H1 (cell line): ENCODE measurements around the gene SLC8A1. TPM values are rescaled to one million over a fixed set of nuclear protein-coding genes. Genes with fewer than 3 reads are reported as not detected.

Experiments
- CTCF ChIA-PET: fragments of 300-600 bp; sonication (Branson Sonifier 250); formaldehyde crosslinking; loops from one replicate; lab custom pipeline; 2021; ENCODE audit not compliant: partially characterized antibody; lab: Charles Lee
- POLR2A ChIA-PET: fragments of 300-600 bp; sonication (Branson Sonifier 250); formaldehyde crosslinking; loops from one replicate; lab custom pipeline; 2021; ENCODE audit warnings: inconsistent platforms; ENCODE audit not compliant: partially characterized antibody; lab: Charles Lee
- DNase-seq, 2 experiments: peaks; one replicate each; pipeline versions ENCODE4 v3.0.0 to v3.0.0-alpha.2; 2010 to 2022; ENCODE audit warnings: low spot score in 2 of 2, low read depth in 1 of 2, mixed read lengths in 1 of 2
- FAIRE-seq: peaks from 2 replicates; lab custom pipeline; 2011; peaks lifted over from hg19 to GRCh38; lab: Jason Lieb, UNC
- H2AFZ ChIP-seq: 2 replicates; pipeline ENCODE4 v1.8.1; 2012; ENCODE audit warnings: low read length, inconsistent platforms
- H2AK5ac ChIP-seq: 2 replicates; pipeline ENCODE4 v1.6.1; 2013; ENCODE audit warnings: low read depth, low read length
- H2BK120ac ChIP-seq: replicated peaks from 2 replicates; pipeline ENCODE3; 2013; ENCODE audit warnings: low read depth, low read length, inconsistent platforms
- H2BK12ac ChIP-seq: 2 replicates; pipeline ENCODE4 v1.6.1; 2013; ENCODE audit warnings: low read depth, low read length
- H2BK15ac ChIP-seq: 2 replicates; pipeline ENCODE4 v1.6.1; 2013; ENCODE audit warnings: low read length
- H2BK20ac ChIP-seq: 2 replicates; pipeline ENCODE4 v1.6.1; 2013; ENCODE audit warnings: low read length
- H2BK5ac ChIP-seq: 2 replicates; pipeline ENCODE4 v1.6.1; 2013; ENCODE audit warnings: low read depth, low read length
- H3K14ac ChIP-seq: 2 replicates; pipeline ENCODE4 v1.6.1; 2013; ENCODE audit warnings: inconsistent platforms; ENCODE audit not compliant: insufficient read length
- H3K18ac ChIP-seq: 2 replicates; pipeline ENCODE4 v1.6.1; 2013; ENCODE audit warnings: low read length; ENCODE audit errors: extremely low read depth
- H3K23ac ChIP-seq: 2 replicates; pipeline ENCODE4 v1.6.1; 2013; ENCODE audit warnings: inconsistent platforms; ENCODE audit not compliant: insufficient read length
- H3K23me2 ChIP-seq: 2 replicates; pipeline ENCODE4 v1.6.1; 2013; ENCODE audit warnings: low read depth, low read length
- H3K27ac ChIP-seq: 2 replicates; pipeline ENCODE4 v1.6.1; 2011; ENCODE audit warnings: low read depth, low read length, inconsistent platforms
- H3K27me3 ChIP-seq, 4 experiments: replicated peaks in 1 of 4; 1 replicate in 1 of 4; 2 replicates in 3 of 4; pipeline versions ENCODE4 v1.6.1 to v1.8.1; 2011 to 2013; ENCODE audit warnings: low read length in 3 of 4, mild to moderate bottlenecking in 3 of 4, inconsistent platforms in 2 of 4, mixed read lengths in 2 of 4, moderate library complexity in 1 of 4; ENCODE audit not compliant: control insufficient read depth in 3 of 4, insufficient read depth in 3 of 4; ENCODE audit errors: extremely low read depth in 1 of 4
- H3K36me3 ChIP-seq, 4 experiments: 2 replicates each; pipeline versions ENCODE4 v1.6.1 to v1.8.1; 2011 to 2013; ENCODE audit warnings: mild to moderate bottlenecking in 4 of 4, low read length in 3 of 4, moderate library complexity in 2 of 4, control low read depth in 1 of 4, inconsistent platforms in 1 of 4; ENCODE audit not compliant: insufficient read depth in 4 of 4, control insufficient read depth in 2 of 4
- H3K4ac ChIP-seq: replicated peaks from 2 replicates; pipeline ENCODE3; 2013; ENCODE audit warnings: low read length, low read depth, mixed read lengths, inconsistent platforms; ENCODE audit not compliant: insufficient read length
- H3K4me1 ChIP-seq, 4 experiments: replicated peaks in 1 of 4; 1 replicate in 1 of 4; 2 replicates in 3 of 4; pipeline versions ENCODE4 v1.6.1 to v1.8.1; 2011 to 2013; ENCODE audit warnings: low read length in 3 of 4, inconsistent platforms in 2 of 4, mixed read lengths in 1 of 4; ENCODE audit not compliant: insufficient read depth in 4 of 4, control insufficient read depth in 3 of 4
- H3K4me2 ChIP-seq, 2 experiments: 2 replicates each; pipeline versions ENCODE4 v1.6.1 to v1.8.1; 2011 to 2013; ENCODE audit warnings: low read depth in 2 of 2, low read length in 2 of 2, control low read depth in 1 of 2, inconsistent platforms in 1 of 2, mild to moderate bottlenecking in 1 of 2; ENCODE audit not compliant: insufficient read depth in 1 of 2
- H3K4me3 ChIP-seq, 4 experiments: fragments of 200-600, 300-600 bp in 1 of 4; sonication (generic), shearing (Covaris generic), sonication (Bioruptor Twin) in 1 of 4; 2 replicates each; pipeline versions ENCODE4 v1.5.1 to v1.8.1; 2011 to 2016; ENCODE audit warnings: low read length in 4 of 4, low read depth in 3 of 4, control low read depth in 2 of 4, inconsistent platforms in 2 of 4, mild to moderate bottlenecking in 2 of 4, mixed read lengths in 1 of 4, moderate library complexity in 1 of 4; ENCODE audit not compliant: insufficient read depth in 2 of 4; ENCODE audit errors: extremely low read depth in 1 of 4
- H3K56ac ChIP-seq: replicated peaks from 2 replicates; pipeline ENCODE3; 2013; ENCODE audit warnings: low read depth, mild to moderate bottlenecking, mixed read lengths, low read length, inconsistent platforms; ENCODE audit not compliant: insufficient read length
- H3K79me1 ChIP-seq: 2 replicates; pipeline ENCODE4 v1.6.1; 2013; ENCODE audit warnings: low read depth, low read length, control low read depth
- H3K79me2 ChIP-seq, 2 experiments: 2 replicates each; pipeline versions ENCODE4 v1.6.1 to v1.8.1; 2012 to 2013; ENCODE audit warnings: low read length in 2 of 2, mild to moderate bottlenecking in 2 of 2, inconsistent platforms in 1 of 2; ENCODE audit not compliant: insufficient read depth in 2 of 2, control insufficient read depth in 1 of 2
- H3K9ac ChIP-seq, 4 experiments: replicated peaks in 1 of 4; 1 replicate in 1 of 4; 2 replicates in 3 of 4; pipeline versions ENCODE4 v1.6.1 to v1.8.1; 2011 to 2013; ENCODE audit warnings: low read depth in 3 of 4, low read length in 3 of 4, control low read depth in 2 of 4, mild to moderate bottlenecking in 2 of 4, moderate library complexity in 2 of 4, inconsistent platforms in 1 of 4; ENCODE audit errors: extremely low read depth in 1 of 4
- H3K9me3 ChIP-seq, 2 experiments: 2 replicates each; pipeline versions ENCODE4 v1.6.1 to v1.8.1; 2012 to 2013; ENCODE audit warnings: mild to moderate bottlenecking in 2 of 2, moderate library complexity in 2 of 2, control low read depth in 1 of 2, inconsistent platforms in 1 of 2, low read depth in 1 of 2, low read length in 1 of 2, mixed read lengths in 1 of 2; ENCODE audit not compliant: insufficient read depth in 2 of 2
- H4K20me1 ChIP-seq, 2 experiments: replicated peaks in 1 of 2; 2 replicates each; pipeline versions ENCODE3 to v1.8.1; 2011 to 2013; ENCODE audit warnings: inconsistent platforms in 2 of 2, low read length in 2 of 2, mild to moderate bottlenecking in 1 of 2; ENCODE audit not compliant: insufficient read depth in 2 of 2, control insufficient read depth in 1 of 2
- H4K5ac ChIP-seq: 2 replicates; pipeline ENCODE4 v1.6.1; 2013; ENCODE audit warnings: low read length, low read depth, mixed read lengths, inconsistent platforms; ENCODE audit not compliant: insufficient read length
- H4K8ac ChIP-seq: 2 replicates; pipeline ENCODE4 v1.8.0; 2013; ENCODE audit warnings: mild to moderate bottlenecking, moderate library complexity, low read length, inconsistent platforms; ENCODE audit not compliant: insufficient read depth; ENCODE audit errors: extremely low read depth
- H4K91ac ChIP-seq: replicated peaks from 2 replicates; pipeline ENCODE3; 2013; ENCODE audit warnings: low read length, mixed read lengths, inconsistent platforms; ENCODE audit not compliant: insufficient read length
- BACH1 ChIP-seq: IDR thresholded peaks from 2 replicates; pipeline ENCODE4 v1.6.1; 2012; ENCODE audit warnings: low read length, improper control_type of control experiment
- GTF2F1 ChIP-seq: IDR thresholded peaks from 2 replicates; pipeline ENCODE4 v1.6.1; 2012; ENCODE audit warnings: low read depth, low read length, improper control_type of control experiment, borderline replicate concordance
- NANOG ChIP-seq: IDR thresholded peaks from 2 replicates; pipeline ENCODE4 v1.6.1; 2011; ENCODE audit warnings: low read length, low read depth, mild to moderate bottlenecking, inconsistent platforms; ENCODE audit not compliant: insufficient read depth, poor library complexity, severe bottlenecking
- RFX5 ChIP-seq: IDR thresholded peaks from 2 replicates; pipeline ENCODE4 v1.6.1; 2011; ENCODE audit warnings: low read depth, low read length, improper control_type of control experiment, borderline replicate concordance
- WGBS, 2 experiments: shearing (Covaris generic) in 1 of 2; methylation state at CpG; one replicate each; pipeline versions ENCODE4 v1.1.6 to v1.1.7; 2013 to 2015; ENCODE audit warnings: low lambda C conversion rate in 2 of 2, mixed read lengths in 2 of 2, inconsistent platforms in 1 of 2, low coverage in 1 of 2, missing lambda C conversion rate in 1 of 2; ENCODE audit not compliant: insufficient replicate concordance in 2 of 2, insufficient coverage in 1 of 2, insufficient read length in 1 of 2; ENCODE audit errors: extremely low coverage in 1 of 2, missing lambda C conversion rate in 1 of 2; 5-methylcytosine and 5-hydroxymethylcytosine counted together
- polyA plus RNA-seq, 7 experiments: library from polyadenylated mRNA; depleted of rRNA in 3 of 7; stranded (reverse) in 5 of 7; unstranded in 2 of 7; fragments of >200 nt in 5 of 7; fragments of 200-250 nt in 2 of 7; gene quantifications; 1 replicate in 5 of 7; 2 replicates in 1 of 7; 4 replicates in 1 of 7; pipeline versions ENCODE4 v1.2.1 to v1.2.3, GENCODE V29; 2011 to 2013; ENCODE audit warnings: missing spikeins in 2 of 7, mixed read lengths in 2 of 7
- total RNA-seq: library from RNA; stranded (reverse); fragmentation: NEBNext Ultra II Directional; extraction: Animal tissue kit (Norgen Biotek cat#: 25700); gene quantifications from 2 replicates; pipeline ENCODE4 v1.2.1, GENCODE V29; 2021

Gene SLC8A1
- total and polyA plus RNA-seq, 2 of the 8 experiments (the other 6 are each of a cell fraction or from before 2014, with no cell fraction given), result 0.68 to 3.6 TPM

GRCh38 chr2:40488927-40489677 lies 37.2 kb upstream of the SLC8A1 start:
- Histone ChIP-seq H4K20me1 (no peaks in the 10 kb centered on the region), H3K4me2 (no peak overlapping the region), H3K27ac (no peak overlapping the region), H3K23ac (no peak overlapping the region), H2BK5ac (no peak overlapping the region), H2AK5ac (no peak overlapping the region), H2AFZ (peak overlapping the region; percentile 31; the same call in 1 of the 2 replicates), H3K56ac (no peak overlapping the region), H3K79me1 (no peaks in the 10 kb centered on the region), H2BK120ac (no peak overlapping the region), H3K9me3 (no peaks in the 10 kb centered on the region), H3K18ac (no peak overlapping the region), H4K91ac (no peak overlapping the region), H2BK12ac (no peak overlapping the region), H2BK20ac (no peak overlapping the region), H3K23me2 (no peaks in the 10 kb centered on the region), H3K9ac (no peak overlapping the region), H4K5ac (no peak overlapping the region), H3K79me2 (no peaks in the 10 kb centered on the region), H3K4me1 (peaks cover 0 to 7% (median 0%) of the 10 kb centered on the region in 4 experiments; a peak in 1 of 7 replicates), H4K8ac (no peak overlapping the region), H3K36me3 (no peaks in the 10 kb centered on the region), H3K4me3 (no peak overlapping the region), H2BK15ac (no peak overlapping the region), H3K4ac (no peak overlapping the region), H3K14ac (no peak overlapping the region), H3K27me3 (peaks cover 0 to 1% (median 0%) of the 10 kb centered on the region in 4 experiments; a peak in 1 of 7 replicates)
- WGBS, 2 experiments, result 87% methylated on average over 11 of the region's 11 CpGs; no CpG with 5 or more reads in 1 of the 2 experiments
- FAIRE-seq (no peak), DNase-seq (no peak)
- POLR2A ChIA-PET, result no interaction called here
- TF ChIP-seq GTF2F1 (no peak), RFX5 (no peak), NANOG (no peak), BACH1 (no peak)
- CTCF ChIA-PET, result interaction anchor here (0.7 to 2.5 kb wide), 5 partner anchors 9 to 575 kb away, joined by 3 to 6 read pairs (median 4); no protein-coding TSS in a partner anchor
